ENCODE data around the gene CAST. TPM values are rescaled to one million over a fixed set of nuclear protein-coding genes. Genes with fewer than 3 reads are reported as not detected.

The CAST gene
- total RNA-seq, 1 donor from 2014 or later = 287 TPM

- Histone ChIP-seq H3K4me1 (ENCODE audit: insufficient read depth, low read length) (peaks cover 12% of the 10 kb centered on the region), H3K27ac (ENCODE audit: low read depth, low read length) (no peak overlapping the region), H3K4me2 (ENCODE audit: low read length) (no peak overlapping the region), H3K9me3 (ENCODE audit: insufficient read depth, low read depth, low read length) (no peaks in the 10 kb centered on the region), H3K79me2 (ENCODE audit: insufficient read depth, low read length) (peaks cover 7% of the 10 kb centered on the region), H4K20me1 (ENCODE audit: insufficient read depth, low read length) (peaks cover 22% of the 10 kb centered on the region), H3K36me3 (ENCODE audit: insufficient read depth, low read length) (peaks cover 23% of the 10 kb centered on the region), H3K27me3 (ENCODE audit: insufficient read depth, low read length) (no peaks in the 10 kb centered on the region), H3K9ac (ENCODE audit: low read length) (no peak overlapping the region), H3K4me3 (ENCODE audit: insufficient read depth, low read depth, low read length) (no peak overlapping the region), H2AFZ (ENCODE audit: low read depth, low read length) (no peak overlapping the region)
- Mint-ChIP-seq H3K4me1 (ENCODE audit: low read depth, unreplicated experiment) (peaks cover 13% of the 10 kb centered on the region), H3K4me3 (ENCODE audit: unreplicated experiment) (no peak overlapping the region), H3K9me3 (ENCODE audit: unreplicated experiment) (peaks cover 2% of the 10 kb centered on the region), H3K36me3 (ENCODE audit: low read depth, unreplicated experiment) (peaks cover 10% of the 10 kb centered on the region), H3K27ac (ENCODE audit: unreplicated experiment) (peak overlapping the region; percentile 27), H3K27me3 (ENCODE audit: low read depth, unreplicated experiment) (no peaks in the 10 kb centered on the region)
- no peak for DNase-seq (ENCODE audit: low read depth)
- no peak for FAIRE-seq
- no peak for TF ChIP-seq CTCF (IDR thresholded peaks at IDR 0.05; ENCODE audit: insufficient read depth, low read depth, low read length)
- TF ChIP-seq EZH2 (IDR thresholded peaks at IDR 0.05; ENCODE audit: insufficient read depth, low read length) = no peak
These were observed 68.4 kb downstream of the CAST start for GRCh38 chr5:96730586-96730985.

- Mint-ChIP-seq H3K36me3 (ENCODE audit: low read depth, unreplicated experiment) (peaks cover 23% of the 10 kb centered on the region), H3K9me3 (ENCODE audit: unreplicated experiment) (peaks cover 2% of the 10 kb centered on the region), H3K27me3 (ENCODE audit: low read depth, unreplicated experiment) (no peaks in the 10 kb centered on the region), H3K27ac (ENCODE audit: unreplicated experiment) (no peak overlapping the region), H3K4me1 (ENCODE audit: low read depth, unreplicated experiment) (peaks cover 13% of the 10 kb centered on the region), H3K4me3 (ENCODE audit: unreplicated experiment) (no peak overlapping the region)
- peak overlapping the region; percentile 10 for H3K4me2 ChIP-seq (ENCODE audit: low read length)
- no peak overlapping the region for H3K9ac ChIP-seq (ENCODE audit: low read length)
- no peak for DNase-seq (ENCODE audit: low read depth)
- no peak for TF ChIP-seq EZH2 (IDR thresholded peaks at IDR 0.05; ENCODE audit: insufficient read depth, low read length)
- TF ChIP-seq CTCF (IDR thresholded peaks at IDR 0.05; ENCODE audit: insufficient read depth, low read depth, low read length) = no peak
- no peaks in the 10 kb centered on the region for H3K27me3 ChIP-seq (ENCODE audit: insufficient read depth, low read length)
- no peak overlapping the region for H3K27ac ChIP-seq (ENCODE audit: low read depth, low read length)
- H3K9me3 ChIP-seq (ENCODE audit: insufficient read depth, low read depth, low read length) = no peaks in the 10 kb centered on the region
- H3K79me2 ChIP-seq (ENCODE audit: insufficient read depth, low read length) = peaks cover 10% of the 10 kb centered on the region
- H3K36me3 ChIP-seq (ENCODE audit: insufficient read depth, low read length) = peaks cover 31% of the 10 kb centered on the region
- peaks cover 12% of the 10 kb centered on the region for H3K4me1 ChIP-seq (ENCODE audit: insufficient read depth, low read length)
- peak; percentile 17 for FAIRE-seq
- peaks cover 21% of the 10 kb centered on the region for H4K20me1 ChIP-seq (ENCODE audit: insufficient read depth, low read length)
- no peak overlapping the region for H2AFZ ChIP-seq (ENCODE audit: low read depth, low read length)
- H3K4me3 ChIP-seq (ENCODE audit: insufficient read depth, low read depth, low read length) = no peak overlapping the region
These were observed 71.8 kb downstream of the CAST start for GRCh38 chr5:96733771-96734500.

- Histone ChIP-seq H3K4me1 (ENCODE audit: insufficient read depth, low read length) (peaks cover 12% of the 10 kb centered on the region), H3K4me3 (ENCODE audit: insufficient read depth, low read depth, low read length) (no peak overlapping the region), H2AFZ (ENCODE audit: low read depth, low read length) (no peak overlapping the region), H4K20me1 (ENCODE audit: insufficient read depth, low read length) (peaks cover 21% of the 10 kb centered on the region), H3K79me2 (ENCODE audit: insufficient read depth, low read length) (peaks cover 10% of the 10 kb centered on the region), H3K36me3 (ENCODE audit: insufficient read depth, low read length) (peaks cover 35% of the 10 kb centered on the region), H3K27ac (ENCODE audit: low read depth, low read length) (no peak overlapping the region), H3K27me3 (ENCODE audit: insufficient read depth, low read length) (no peaks in the 10 kb centered on the region), H3K4me2 (ENCODE audit: low read length) (peak overlapping the region; percentile 10), H3K9ac (ENCODE audit: low read length) (no peak overlapping the region), H3K9me3 (ENCODE audit: insufficient read depth, low read depth, low read length) (no peaks in the 10 kb centered on the region)
- Mint-ChIP-seq H3K27me3 (ENCODE audit: low read depth, unreplicated experiment) (no peaks in the 10 kb centered on the region), H3K27ac (ENCODE audit: unreplicated experiment) (no peak overlapping the region), H3K9me3 (ENCODE audit: unreplicated experiment) (peaks cover 2% of the 10 kb centered on the region), H3K4me3 (ENCODE audit: unreplicated experiment) (no peak overlapping the region), H3K4me1 (ENCODE audit: low read depth, unreplicated experiment) (peaks cover 13% of the 10 kb centered on the region), H3K36me3 (ENCODE audit: low read depth, unreplicated experiment) (peaks cover 23% of the 10 kb centered on the region)
- FAIRE-seq (no peak), DNase-seq (ENCODE audit: low read depth) (peak; percentile 70)
- TF ChIP-seq EZH2 (IDR thresholded peaks at IDR 0.05; ENCODE audit: insufficient read depth, low read length) (no peak), CTCF (IDR thresholded peaks at IDR 0.05; ENCODE audit: insufficient read depth, low read depth, low read length) (no peak)
These were observed 72.7 kb downstream of the CAST start for GRCh38 chr5:96734871-96735325.

Measured in astrocyte (in vitro differentiated cells and primary cell).